GM18502 (cell line): ENCODE measurements around the gene IGF2R.
"Not testable (repeated sequence)": the region's sequence is repeated elsewhere in the genome, so short reads cannot be mapped to it uniquely, and the experiment has no call there.

Experiments
- ATAC-seq: cut with Tn5 transposase; IDR thresholded peaks from one replicate; pipeline ENCODE4 v1.9.1; 2021; ENCODE audit warnings: mild to moderate bottlenecking; ENCODE audit not compliant: unreplicated experiment, poor library complexity

The IGF2R gene

DNA sequence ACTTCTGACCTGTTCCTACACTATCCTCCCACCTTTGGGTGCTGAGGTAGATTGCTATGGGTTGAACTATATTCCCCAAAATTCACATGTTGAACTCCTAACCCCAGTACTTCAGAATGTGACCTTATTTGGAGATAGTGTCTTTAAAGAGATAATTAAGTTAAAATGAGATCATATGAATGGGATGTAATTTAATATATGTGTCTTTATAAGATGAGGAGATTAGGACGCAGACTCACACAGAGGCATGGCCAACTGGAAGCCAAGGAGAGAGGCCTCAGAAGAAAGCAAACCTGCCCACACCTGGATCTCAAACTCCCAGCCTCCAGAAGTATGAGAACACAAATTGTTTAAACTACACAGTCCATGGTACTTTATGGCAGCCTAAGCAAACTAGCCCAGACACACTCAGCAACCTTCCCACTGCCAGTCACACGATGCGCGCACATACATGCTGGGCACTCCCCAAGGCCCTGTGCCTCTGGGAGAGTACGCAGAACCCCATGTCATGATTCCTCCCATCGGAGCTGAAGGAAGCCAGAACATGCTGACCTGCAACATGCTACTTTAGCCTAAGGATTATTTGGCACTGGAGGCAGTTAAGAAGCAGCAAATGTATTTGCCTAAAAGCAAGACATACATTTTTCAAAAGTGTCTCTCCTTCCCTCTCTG, 143.9 kb downstream of the IGF2R start:
- ATAC-seq = no peak

DNA sequence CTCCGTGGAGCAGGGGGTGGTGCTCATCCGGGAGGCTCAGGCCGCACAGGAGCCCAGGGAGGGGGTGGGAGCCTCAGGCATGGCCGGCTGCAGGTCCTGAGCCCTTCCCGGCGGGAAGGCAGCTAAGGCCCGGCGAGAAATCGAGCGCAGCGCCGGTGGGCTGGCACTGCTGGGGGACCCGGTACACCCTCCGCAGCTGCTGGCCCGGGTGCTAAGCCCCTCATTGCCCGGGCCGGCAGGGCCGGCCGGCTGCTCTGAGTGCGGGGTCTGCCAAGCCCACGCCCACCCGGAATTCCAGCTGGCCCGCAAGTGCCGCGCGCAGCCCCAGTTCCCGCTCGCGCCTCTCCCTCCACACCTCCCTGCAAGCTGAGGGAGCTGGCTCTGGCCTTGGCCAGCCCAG, 145.7 kb downstream of the IGF2R start:
- ATAC-seq = not testable (repeated sequence)

DNA sequence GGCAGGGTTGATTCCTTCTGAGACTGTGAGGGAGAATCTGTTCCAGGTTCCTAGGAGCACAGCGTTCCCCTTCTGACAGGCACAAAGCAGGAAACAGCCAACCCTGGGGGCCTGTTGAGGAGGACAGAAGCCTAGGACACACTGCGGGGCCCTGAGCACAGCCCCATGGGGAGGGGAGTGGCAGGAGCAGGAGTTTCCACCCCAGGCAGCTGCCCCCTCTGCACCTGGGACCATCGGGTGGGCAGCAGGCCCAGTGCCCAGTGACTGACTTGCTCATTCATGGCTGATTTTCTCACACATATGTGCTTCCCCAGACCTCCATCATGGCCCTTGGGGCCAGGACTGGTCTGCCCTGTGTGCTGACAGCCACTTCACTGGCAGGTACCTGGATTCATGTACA, 146.5 kb downstream of the IGF2R start:
- no peak for ATAC-seq

DNA sequence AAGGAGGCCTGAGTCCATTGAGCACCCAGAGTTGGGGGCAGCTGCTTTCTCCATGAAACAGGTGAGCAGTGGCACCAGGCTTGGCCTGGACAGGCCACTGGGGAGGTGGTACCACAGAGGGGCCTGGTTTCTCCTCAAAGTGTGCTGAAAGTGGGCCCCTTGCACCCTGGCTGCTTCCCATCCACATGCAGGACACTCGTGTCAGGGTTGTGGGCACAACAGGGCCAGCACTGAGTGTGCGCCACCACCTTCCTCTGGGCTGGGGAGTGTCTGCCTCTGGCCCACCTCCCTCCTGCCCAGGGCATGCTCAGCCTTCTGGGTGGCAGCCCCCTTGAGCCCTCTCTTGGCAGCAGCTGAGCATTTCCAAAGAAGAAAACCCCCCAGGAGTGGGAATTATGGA, 147.5 kb downstream of the IGF2R start:
- no peak for ATAC-seq

DNA sequence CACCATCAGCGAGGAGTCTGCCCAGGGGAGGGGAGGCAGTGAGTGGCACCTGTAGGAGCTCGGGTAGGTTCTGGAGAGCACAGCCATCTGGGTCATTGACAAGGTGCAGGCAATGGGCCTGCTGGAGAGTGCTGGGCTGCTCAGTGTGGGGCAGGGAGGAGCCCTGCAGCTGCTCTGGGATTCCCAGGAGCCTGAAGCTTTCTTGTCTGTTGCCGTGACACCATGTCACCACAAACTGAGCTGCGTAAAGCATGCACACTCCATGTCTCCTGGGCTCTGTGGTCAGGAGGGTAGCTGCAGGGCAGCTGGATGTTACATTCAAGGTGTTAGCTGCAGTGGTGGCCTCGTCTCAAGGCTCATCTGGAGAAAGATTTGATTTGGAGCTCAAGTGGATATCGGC, 148.3 kb downstream of the IGF2R start:
- ATAC-seq = no peak

DNA sequence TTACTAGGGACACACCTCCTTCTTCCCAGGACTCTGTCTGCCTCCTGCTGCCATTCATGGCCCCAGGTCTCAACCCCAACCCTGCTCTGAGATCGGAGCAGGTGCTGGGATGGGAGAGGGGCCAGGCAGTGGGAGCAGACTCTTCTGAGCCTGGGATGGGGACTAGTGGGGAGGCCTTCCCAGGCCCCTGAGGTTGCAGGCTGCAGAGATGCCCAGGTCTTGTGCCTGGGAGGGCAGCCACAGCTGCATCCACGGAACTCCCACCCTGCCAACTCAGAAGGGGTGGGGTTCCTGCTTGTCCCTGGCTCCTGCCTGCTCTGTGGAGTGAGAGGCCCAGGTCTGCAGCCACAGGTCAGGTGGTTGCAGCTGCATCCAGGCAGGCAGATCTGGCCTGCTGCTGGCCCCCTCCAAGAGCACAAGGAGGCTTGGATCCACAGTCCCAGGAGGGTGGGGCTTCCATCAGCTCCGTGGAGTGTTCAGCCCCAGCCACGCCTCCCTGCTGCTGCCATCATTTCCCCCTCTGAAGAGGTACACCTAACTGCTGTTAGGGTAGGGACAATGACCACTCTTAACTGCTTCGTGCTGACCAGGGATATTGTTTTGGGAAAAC, 149.8 kb downstream of the IGF2R start:
- ATAC-seq = no peak

DNA sequence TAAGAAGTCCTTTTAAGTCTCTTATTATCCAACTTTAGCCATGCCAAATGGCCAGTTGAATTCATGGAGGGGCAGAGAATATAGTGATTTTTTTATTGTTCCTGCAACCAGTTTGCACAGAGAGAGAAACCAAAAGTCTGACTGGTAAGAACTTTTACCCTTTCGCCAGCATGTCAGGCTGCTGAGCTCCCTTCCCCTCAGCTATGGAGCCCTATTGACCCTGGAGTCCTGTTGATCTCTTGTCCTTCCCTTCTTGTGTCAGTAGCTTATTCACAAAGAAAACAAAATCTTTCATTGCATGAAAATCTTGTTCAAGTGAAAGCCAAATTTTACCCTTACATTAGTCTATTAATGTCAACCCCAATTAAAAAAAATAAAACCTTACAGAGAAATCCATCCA, 151.2 kb downstream of the IGF2R start:
- no peak for ATAC-seq

DNA sequence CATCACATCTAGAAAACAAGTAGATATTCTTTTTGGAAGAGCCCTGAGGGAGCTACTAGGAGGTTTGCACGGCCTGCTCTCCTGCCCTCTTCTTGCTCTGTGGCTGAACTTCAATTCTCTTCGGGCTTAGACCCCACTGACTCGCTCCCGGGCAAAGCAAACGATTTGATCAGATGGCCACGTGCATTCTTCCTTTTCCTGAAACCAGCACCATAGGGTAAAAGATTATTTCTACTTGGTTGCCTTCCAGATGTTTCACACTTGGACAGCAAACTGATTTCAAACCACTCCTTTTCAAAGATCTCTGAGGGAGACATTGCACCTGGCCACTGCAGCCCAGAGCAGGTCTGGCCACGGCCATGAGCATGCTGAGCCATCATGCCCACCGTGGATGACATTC, 152.7 kb downstream of the IGF2R start, which contains the start of gene SLC22A1:
Gene SLC22A1, plus strand, starts transcription at position 258 of the 400 bp plus-strand sequence. Its CDS starts 121 bp downstream, at position 379.
- ATAC-seq = no peak

DNA sequence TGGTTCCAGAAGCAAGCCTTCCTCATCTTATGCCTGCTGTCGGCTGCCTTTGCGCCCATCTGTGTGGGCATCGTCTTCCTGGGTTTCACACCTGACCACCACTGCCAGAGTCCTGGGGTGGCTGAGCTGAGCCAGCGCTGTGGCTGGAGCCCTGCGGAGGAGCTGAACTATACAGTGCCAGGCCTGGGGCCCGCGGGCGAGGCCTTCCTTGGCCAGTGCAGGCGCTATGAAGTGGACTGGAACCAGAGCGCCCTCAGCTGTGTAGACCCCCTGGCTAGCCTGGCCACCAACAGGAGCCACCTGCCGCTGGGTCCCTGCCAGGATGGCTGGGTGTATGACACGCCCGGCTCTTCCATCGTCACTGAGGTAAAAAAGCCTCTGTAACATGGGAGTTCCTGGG, 153.1 kb downstream of the IGF2R start:
- no peak for ATAC-seq

DNA sequence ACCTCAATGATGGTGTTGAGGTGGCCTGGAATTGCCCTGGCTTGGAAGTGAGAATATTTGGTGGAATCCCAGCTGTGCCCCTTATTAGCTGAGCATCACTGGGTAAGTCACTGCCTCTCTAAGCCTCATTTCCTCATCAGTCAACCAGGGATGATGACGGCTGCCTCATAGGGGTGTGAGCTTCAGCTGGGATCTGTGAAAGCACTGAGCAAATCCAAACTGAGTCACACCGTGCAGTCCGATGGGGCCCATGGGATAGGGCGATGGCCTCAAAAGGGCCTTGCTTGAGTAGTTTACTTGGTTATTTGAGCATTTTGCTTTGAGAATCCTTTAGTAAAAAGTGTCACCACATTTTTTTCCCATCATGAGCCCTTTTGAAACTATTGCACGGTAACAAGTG, 153.9 kb downstream of the IGF2R start:
- ATAC-seq = no peak

DNA sequence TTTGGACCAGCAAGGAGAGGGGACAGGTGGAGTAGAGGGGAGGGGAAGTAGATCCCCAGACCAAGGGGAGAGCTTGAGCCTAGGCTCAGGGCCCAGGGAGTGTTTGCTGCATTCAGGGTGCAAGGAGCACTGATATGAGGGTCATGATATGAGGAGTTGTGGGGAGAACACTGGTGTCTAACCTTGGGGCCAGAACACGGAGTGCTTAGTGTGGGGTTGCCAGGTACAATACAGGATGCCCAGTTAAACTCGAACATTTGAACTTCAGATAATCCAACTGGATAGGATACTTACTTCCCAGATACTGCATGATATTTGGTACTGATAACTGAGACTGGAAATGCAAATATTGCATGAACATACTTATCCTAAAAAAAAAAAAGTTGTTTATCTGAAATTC, 155.1 kb downstream of the IGF2R start:
- no peak for ATAC-seq

DNA sequence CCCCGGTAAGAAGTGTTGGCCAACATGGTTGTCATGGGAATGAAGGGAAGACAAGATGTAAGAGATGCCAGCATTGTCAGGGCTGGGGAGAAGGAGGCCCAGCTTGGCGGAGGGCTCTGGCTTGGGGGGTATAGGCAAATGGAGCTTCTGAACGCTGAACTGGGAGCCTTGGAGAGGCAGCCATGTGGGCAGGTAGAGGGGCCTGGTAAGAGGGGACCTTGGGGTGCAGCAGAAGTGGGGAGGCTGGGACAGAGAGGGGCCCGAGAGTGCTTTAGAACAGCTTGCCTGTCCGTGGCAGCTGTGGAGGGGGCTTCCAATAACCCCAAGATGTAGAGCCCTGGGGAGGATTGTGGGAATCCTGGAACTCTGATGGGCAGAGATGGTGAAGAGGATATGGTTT, 155.7 kb downstream of the IGF2R start:
- ATAC-seq = no peak

DNA sequence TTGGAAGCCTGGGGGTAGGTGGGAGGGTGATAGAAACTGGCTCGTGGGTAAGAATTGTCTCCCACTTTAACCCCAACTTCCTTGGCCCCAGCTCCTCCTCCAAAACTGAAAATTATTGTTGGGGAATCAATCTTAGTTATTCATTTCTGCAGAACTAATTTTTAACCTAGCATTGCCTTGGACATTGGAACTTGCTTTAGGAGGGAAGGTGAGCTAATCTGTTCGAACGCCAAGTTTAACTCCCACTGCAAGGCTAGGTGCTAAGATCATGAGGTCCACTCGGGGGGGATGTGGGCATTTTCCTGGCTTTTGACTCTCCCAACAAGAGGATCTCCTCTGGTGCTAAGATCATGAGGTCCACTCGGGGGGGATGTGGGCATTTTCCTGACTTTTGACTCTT, 156.2 kb downstream of the IGF2R start:
- ATAC-seq = not testable (repeated sequence)

DNA sequence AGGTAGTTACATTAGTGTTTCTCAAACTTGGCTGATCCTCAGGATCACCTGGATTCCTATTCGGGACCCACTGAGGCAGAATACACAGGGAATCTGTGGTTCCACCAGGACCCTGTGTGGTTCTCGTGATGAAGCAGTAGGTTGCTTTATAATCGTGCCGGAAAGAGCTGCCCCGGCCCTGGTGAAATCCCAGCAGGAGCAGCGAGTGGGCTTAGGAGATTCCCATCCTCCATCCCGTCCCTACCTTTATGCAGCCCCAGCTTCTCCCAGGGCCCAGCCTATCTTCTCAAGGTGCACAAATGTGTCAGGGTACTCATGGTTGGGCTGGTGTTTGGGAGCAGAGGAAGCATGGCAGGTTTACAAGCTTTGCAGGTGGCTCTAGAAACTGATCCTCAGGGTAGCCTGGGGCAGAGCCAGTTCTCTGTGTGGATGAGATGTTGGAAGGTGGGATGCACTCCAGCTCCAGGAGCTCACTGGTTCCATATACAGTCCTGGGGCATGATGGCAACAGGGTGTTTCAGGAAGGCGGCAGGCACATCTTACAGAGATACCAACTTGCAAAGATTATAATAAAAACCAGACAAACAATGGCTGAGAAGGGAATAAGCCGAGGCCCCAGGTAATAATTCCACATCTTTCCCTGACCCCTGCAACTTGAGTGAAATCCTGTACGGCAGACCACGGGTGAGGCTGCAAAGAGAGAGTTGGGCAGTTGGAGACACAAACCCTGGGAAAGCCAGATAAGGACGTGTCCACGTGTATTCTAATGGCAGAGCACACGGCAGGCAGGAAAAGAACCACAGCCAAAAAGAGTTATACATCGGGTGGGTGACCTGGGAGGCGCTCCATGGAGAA, 158.6 kb downstream of the IGF2R start:
- no peak for ATAC-seq

DNA sequence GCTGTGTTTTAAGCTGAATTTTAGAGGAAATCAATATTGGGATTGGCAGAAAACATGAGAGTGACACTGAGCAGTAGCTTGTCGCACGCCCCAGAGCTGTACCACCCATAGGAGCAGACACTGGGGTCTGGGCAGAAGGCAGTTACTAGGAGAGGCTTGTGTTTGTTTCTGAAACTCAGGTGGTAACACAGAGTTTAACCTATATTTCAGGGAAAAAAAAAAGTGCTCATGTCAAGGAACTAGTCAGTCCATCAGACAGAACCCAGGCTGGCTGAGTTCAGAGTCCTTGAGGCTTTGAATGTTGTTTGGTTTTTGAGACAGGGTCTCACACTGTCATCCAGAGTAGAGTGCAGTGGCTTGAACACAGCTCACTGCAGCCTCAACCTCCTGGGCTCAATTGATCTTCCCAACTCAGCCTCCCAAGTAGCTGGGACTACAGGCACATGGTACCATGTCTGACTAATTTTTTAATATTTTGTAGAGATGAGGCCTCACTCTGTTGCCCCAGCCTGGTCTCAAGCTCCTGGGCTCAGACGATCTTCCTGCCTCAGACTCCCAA, 159.3 kb downstream of the IGF2R start:
- no peak for ATAC-seq

DNA sequence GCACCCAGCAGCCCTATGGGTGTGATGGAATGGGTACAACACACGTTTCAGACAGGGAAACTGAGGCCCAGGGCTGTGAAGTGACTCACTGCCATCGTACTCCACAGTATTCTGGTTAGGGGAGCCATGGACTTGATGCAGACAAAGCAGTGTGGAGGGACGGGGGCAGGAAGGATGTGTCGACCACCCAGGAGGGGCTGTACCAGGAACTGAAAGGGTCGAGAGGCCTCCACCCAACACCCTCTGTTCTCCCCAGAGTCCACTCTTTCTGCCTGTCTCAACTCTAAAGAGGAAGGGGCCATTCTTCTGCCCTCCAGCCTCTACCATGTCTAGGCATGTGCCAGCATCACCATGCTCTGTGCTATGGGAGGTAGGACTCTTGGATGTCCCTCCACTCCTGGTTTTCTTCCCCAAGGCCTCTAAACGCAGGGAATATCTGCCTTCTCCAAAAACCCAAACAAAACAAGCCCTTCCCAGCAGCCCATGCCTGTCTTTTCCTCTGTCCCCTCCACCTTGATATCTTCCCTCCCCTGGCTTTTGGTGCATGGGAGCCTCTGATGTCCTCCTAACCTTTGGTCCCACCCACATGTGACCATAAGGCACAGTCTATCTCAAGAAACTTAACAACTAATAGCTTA, 160.1 kb downstream of the IGF2R start:
- no peak for ATAC-seq

DNA sequence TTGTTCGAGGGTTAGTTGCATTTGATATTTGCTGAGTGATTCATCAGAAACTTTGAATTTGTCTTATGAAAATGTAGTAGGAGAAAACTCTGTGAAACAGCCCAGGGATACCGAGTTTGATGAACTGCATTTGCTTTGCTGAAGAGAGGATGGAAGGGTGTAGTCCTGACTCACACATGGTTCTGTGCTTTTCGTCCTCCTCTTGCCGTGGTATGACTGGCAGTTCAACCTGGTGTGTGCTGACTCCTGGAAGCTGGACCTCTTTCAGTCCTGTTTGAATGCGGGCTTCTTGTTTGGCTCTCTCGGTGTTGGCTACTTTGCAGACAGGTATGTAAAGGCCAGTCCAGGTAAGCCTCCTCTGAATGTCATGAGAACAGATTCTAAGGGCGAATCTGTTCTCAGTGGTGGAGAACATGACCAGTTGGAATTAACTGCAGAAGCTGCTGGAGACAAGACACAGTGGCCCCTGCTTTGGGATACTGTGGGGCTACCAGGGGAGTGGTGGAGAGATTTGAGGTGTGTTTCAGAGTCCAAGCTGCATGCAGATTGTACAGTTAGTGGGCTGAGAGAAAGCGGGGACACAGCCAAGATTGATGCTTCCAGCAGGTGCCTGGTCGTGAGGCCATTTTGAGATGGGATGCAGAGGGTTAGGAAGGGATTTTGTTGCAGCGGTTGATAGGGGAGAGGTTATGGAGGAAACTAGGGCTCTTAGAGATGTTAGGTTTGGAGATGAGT, 161.2 kb downstream of the IGF2R start:
- no peak for ATAC-seq

DNA sequence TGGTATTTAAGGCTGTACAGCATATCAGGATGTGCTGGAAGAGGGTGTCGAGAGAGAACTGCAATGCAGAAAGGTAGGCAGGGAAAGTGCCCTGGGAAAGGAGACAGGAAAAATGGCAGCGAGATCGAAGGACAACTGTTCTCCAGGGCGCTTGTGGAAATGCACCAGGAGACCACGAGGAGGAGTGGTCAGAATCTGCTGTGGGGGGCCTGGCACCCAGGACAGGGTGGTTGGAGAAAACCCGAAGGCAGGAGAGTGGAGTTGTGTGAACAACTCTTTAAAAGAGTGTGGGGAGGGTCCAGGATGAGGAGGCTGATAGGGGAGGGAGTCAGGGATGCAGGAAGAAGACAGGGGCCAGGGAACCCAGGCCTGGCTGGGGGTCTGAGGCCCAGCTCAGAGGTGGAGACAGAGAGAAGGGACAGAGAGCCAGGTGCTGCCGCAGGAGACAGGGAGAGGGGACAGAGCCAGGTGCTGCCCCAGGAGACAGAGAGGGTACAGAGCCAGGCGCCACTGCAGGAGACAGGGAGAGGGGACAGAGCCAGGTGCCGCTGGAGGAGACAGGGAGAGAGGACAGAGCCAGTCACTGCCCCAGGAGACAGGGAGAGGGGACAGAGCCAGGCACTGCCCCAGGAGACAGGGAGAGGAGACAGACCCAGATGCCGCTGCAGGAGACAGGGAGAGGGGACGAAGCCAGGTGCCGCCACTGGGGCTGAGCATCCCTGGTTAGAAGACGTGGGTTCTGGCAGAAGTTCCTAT, 162.0 kb downstream of the IGF2R start:
- no peak for ATAC-seq

DNA sequence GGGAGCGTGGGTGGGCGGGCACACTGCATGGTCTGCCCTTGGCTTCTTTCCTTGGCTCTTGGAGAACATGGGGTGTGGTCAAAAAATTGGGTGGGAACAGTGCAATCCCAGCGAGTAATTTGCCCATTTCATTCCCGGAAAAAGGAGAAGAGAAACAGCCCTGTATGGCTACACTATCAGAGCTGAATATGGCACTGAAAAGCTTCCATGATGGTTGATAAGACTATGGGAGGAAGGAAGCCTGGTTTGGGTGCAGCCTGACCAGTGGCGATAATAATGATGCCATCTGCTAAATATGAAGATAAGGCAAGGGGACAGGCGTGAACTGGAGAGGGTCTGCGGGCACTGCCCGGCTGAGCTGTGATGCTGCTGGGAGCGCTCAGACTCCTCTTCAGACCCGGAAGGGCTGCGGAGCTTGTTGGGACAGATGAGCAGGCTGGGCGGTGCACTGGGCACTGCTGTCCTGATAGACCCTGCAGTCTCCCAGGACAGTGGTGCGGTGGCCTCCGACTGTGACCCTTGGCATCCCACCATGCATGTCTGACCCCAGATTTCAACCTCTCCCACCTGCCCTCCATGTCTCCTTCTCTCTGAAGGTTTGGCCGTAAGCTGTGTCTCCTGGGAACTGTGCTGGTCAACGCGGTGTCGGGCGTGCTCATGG, 162.9 kb downstream of the IGF2R start:
- ATAC-seq = no peak
